ENCODE results near the gene NME7. TPM values are rescaled to one million over a fixed set of nuclear protein-coding genes. Genes with fewer than 3 reads are reported as not detected.

The NME7 gene
- polyA plus RNA-seq, 1 of the 3 experiments (the other 2 are of a cell fraction): 13.7 TPM

- TF ChIP-seq, protein P1, sequence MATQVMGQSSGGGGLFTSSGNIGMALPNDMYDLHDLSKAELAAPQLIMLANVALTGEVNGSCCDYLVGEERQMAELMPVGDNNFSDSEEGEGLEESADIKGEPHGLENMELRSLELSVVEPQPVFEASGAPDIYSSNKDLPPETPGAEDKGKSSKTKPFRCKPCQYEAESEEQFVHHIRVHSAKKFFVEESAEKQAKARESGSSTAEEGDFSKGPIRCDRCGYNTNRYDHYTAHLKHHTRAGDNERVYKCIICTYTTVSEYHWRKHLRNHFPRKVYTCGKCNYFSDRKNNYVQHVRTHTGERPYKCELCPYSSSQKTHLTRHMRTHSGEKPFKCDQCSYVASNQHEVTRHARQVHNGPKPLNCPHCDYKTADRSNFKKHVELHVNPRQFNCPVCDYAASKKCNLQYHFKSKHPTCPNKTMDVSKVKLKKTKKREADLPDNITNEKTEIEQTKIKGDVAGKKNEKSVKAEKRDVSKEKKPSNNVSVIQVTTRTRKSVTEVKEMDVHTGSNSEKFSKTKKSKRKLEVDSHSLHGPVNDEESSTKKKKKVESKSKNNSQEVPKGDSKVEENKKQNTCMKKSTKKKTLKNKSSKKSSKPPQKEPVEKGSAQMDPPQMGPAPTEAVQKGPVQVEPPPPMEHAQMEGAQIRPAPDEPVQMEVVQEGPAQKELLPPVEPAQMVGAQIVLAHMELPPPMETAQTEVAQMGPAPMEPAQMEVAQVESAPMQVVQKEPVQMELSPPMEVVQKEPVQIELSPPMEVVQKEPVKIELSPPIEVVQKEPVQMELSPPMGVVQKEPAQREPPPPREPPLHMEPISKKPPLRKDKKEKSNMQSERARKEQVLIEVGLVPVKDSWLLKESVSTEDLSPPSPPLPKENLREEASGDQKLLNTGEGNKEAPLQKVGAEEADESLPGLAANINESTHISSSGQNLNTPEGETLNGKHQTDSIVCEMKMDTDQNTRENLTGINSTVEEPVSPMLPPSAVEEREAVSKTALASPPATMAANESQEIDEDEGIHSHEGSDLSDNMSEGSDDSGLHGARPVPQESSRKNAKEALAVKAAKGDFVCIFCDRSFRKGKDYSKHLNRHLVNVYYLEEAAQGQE (IDR thresholded peaks at IDR 0.05; ENCODE audit: low read depth, low read length): no peak
- no peak for TF ChIP-seq MEF2A (IDR thresholded peaks at IDR 0.05; ENCODE audit: borderline replicate concordance, low read depth)
- no peak for TF ChIP-seq TCF12 (IDR thresholded peaks at IDR 0.05)
- no peak for TF ChIP-seq USF1 (IDR thresholded peaks at IDR 0.05; ENCODE audit: borderline replicate concordance, low read depth)
- TF ChIP-seq GABPA (IDR thresholded peaks at IDR 0.05; ENCODE audit: low read depth): no peak
- no peak for TF ChIP-seq EZH2phosphoT487 (IDR thresholded peaks at IDR 0.05; ENCODE audit: borderline replicate concordance, low read depth)
- TF ChIP-seq RCOR1 (IDR thresholded peaks at IDR 0.05; ENCODE audit: low read length): no peak
- TF ChIP-seq NRF1 (IDR thresholded peaks at IDR 0.05; ENCODE audit: low read depth, low read length): no peak
- TF ChIP-seq MAX (IDR thresholded peaks at IDR 0.05; ENCODE audit: low read depth): no peak
Observed at GRCh38 chr1:169148472-169149252, 218.9 kb downstream of the NME7 start (continued).

DNA sequence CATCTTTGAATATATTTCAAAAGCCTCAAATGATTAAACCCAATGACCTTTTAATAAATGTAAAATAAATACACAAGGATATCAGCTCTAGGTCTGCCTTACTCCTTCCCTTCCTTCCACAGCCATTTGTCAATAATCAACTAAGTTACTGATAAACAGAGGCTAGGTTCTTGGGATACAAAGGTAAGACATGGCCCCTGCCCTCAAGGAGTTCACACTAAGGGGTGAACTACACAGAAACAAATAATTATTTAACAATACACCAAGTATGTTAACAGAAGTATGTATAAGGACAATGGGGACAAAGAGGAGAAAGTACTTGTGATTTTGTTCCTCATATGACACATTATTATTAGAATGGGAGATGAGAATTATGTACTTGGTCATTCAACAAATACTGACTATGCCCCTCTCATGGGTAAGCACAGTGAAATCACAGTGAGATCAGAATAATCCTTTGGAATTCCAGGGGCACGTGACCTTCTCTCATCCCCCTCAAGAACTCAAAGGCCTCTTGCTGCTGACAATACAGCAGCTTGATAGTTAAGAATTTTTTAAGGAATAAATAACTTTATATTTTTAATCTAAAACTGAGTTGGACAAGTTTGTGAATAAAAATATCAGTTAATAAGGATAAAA is 220.9 kb downstream of the NME7 start:
- WGBS (ENCODE audit: low lambda C conversion rate): 77% methylated on average over 1 of the region's 1 CpG
- CTCF ChIA-PET: interaction anchor here (0.9 kb wide), 1 partner anchor 19 kb away, joined by 3 read pairs; no protein-coding TSS in a partner anchor
- no peaks in the 10 kb centered on the region for H3K27me3 ChIP-seq (ENCODE audit: insufficient read depth)
- TF ChIP-seq, protein P2, sequence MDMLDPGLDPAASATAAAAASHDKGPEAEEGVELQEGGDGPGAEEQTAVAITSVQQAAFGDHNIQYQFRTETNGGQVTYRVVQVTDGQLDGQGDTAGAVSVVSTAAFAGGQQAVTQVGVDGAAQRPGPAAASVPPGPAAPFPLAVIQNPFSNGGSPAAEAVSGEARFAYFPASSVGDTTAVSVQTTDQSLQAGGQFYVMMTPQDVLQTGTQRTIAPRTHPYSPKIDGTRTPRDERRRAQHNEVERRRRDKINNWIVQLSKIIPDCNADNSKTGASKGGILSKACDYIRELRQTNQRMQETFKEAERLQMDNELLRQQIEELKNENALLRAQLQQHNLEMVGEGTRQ (IDR thresholded peaks at IDR 0.05; ENCODE audit: borderline replicate concordance, low read depth, low read length): no peak
- no peak for TF ChIP-seq ZBTB33 (IDR thresholded peaks at IDR 0.05; ENCODE audit: borderline replicate concordance, low read depth)
- TF ChIP-seq SMC3 (IDR thresholded peaks at IDR 0.05; ENCODE audit: low read depth, low read length): no peak
- TF ChIP-seq RFX5 (IDR thresholded peaks at IDR 0.05; ENCODE audit: low read length): no peak
- TF ChIP-seq SIN3A (IDR thresholded peaks at IDR 0.05; ENCODE audit: borderline replicate concordance, low read depth, low read length): no peak
- TF ChIP-seq MXI1 (IDR thresholded peaks at IDR 0.05; ENCODE audit: low read depth, low read length): no peak
- no peak for TF ChIP-seq TCF12 (IDR thresholded peaks at IDR 0.05)
- TF ChIP-seq CHD2 (IDR thresholded peaks at IDR 0.05; ENCODE audit: low read length, partially characterized antibody): no peak
- no peak for TF ChIP-seq TAF1 (IDR thresholded peaks at IDR 0.05; ENCODE audit: borderline replicate concordance, low read depth, low read length)
- no peak for TF ChIP-seq RCOR1 (IDR thresholded peaks at IDR 0.05; ENCODE audit: low read length)
- TF ChIP-seq EZH2phosphoT487 (IDR thresholded peaks at IDR 0.05; ENCODE audit: borderline replicate concordance, low read depth): no peak
- no peak for TF ChIP-seq FOXJ3 (CRISPR knock-in tag; IDR thresholded peaks at IDR 0.05)
- no peak for TF ChIP-seq FOXM1 (IDR thresholded peaks at IDR 0.05; ENCODE audit: low read depth)
- TF ChIP-seq POLR2AphosphoS5 (IDR thresholded peaks at IDR 0.05; ENCODE audit: low read depth, low read length): no peak

More for the DNA sequence above, 220.9 kb downstream of the NME7 start:
- Histone ChIP-seq H3K9me2 (no peaks in the 10 kb centered on the region), H3K27ac (ENCODE audit: low read depth in 2 of 2, low read length in 1 of 2) (no peak overlapping the region), H3K9ac (no peak overlapping the region), H3F3A (replicated peaks; ENCODE audit: insufficient read depth) (no peaks in the 10 kb centered on the region), H3K4me1 (ENCODE audit: control insufficient read depth in 1 of 2, insufficient read depth in 2 of 2, low read depth in 1 of 2, low read length in 1 of 2) (peaks cover 0 to 4% of the 10 kb centered on the region in 2 experiments; a peak in 1 of 4 replicates), H3K9me3 (no peaks in the 10 kb centered on the region), H3K4me3 (ENCODE audit: low read depth in 2 of 2, low read length in 1 of 2) (no peak overlapping the region), H3K36me3 (replicated peaks in 1 of 2; ENCODE audit: control insufficient read depth in 1 of 2, insufficient read depth in 2 of 2, low read length in 1 of 2) (peaks cover 0 to 4% of the 10 kb centered on the region in 2 experiments), H4K20me1 (ENCODE audit: insufficient read depth) (no peaks in the 10 kb centered on the region), H2AFZ (ENCODE audit: low read depth) (no peak overlapping the region), H3K4me2 (no peak overlapping the region), H3K79me2 (ENCODE audit: insufficient read depth) (no peaks in the 10 kb centered on the region)
- DNase-seq: no peak
- POLR2A ChIA-PET: no interaction called here

Data from SK-N-SH (cell line).